HG02885 (cell line): ENCODE data around the gene TCF4.

ENCODE experiments used
- ATAC-seq: cut with Tn5 transposase; IDR thresholded peaks from one replicate; pipeline ENCODE4 v1.9.1; 2021; ENCODE audit warnings: mild to moderate bottlenecking; ENCODE audit not compliant: unreplicated experiment, poor library complexity

The TCF4 gene

DNA sequence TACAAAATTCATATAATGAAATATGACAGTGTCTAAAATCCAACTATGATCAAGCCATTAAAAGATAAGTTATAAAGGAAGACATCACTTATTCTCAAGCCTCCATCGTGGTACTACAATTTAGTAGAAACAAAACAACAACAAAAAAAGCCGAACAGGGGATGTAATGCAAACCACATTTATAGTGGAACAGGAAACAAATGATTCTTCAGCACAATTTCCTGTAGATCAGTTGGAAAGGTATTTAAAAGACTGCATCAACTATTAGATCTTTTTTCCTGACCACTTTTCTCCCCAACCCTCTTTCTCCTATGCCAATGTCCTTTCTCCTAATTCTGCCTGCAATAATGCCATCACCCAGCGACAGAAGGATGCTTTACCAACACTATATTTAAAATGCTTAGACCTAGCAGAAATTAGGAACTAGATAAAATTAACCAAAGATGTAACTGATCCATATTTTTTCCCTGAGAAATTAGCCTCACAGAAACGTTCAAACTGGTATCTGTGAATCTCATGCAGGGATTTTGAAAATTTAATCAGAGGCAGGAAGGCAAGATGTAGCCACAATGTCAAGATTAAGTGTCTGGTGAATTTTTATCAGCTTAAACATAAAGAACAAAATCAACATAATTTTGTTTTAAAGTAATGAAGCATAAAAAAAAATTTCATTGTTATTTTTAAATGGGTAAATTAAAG, 271.4 kb downstream of the TCF4 start:
- no peak for ATAC-seq

- no peak for ATAC-seq
These were observed 273.3 kb downstream of the TCF4 start for GRCh38 chr18:55314615-55315237.

DNA sequence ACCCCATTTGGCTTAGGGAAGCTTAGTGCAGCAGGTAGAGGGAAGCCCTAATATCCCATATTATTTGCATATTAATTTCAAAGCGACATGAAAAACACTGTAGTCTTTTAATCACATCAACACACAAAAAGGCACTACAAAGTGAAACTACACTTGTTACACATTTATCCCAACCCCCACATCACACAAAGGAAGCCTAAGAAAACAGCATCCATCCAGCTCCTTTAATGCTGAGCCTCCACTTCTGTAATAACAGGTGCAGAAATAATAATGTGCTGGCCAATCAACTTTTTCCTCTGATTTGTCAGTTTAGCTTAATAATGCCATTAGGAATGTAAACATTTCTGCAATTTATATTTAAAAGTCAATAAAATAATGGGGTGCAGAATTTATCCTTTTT, 274.0 kb downstream of the TCF4 start:
- ATAC-seq: no peak

GRCh38 chr18:55310863-55311262, 277.1 kb downstream of the TCF4 start:
- ATAC-seq: no peak

DNA sequence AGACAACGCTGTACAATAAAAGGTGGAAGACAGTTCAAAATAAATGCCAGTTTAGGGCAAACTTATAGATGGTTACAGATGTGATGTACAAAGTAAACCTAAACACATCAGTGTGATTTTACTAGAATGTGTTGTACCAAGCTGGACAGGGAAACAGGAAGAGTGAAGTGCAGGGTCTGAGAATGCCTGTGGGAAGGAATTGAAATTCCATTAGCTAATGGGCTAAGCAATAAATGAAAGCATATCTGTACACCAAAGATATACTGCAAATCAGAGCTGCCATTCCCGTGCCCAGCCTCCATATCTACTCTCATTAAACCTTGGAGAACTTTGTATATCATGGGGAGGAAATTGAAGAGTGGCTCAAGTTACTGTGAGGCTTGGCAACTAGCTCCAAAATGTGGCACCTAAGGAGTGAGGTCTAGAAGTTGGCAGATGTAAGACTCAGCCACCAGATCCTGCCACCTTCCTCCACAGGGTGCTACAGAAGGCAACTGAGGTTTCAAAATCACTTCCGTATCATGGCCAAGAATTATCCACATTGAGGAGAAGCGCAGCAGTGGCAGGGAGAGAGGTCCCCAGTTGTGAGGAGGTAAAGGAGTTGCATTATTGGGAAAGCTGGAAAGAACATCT, 277.8 kb downstream of the TCF4 start:
- no peak for ATAC-seq

DNA sequence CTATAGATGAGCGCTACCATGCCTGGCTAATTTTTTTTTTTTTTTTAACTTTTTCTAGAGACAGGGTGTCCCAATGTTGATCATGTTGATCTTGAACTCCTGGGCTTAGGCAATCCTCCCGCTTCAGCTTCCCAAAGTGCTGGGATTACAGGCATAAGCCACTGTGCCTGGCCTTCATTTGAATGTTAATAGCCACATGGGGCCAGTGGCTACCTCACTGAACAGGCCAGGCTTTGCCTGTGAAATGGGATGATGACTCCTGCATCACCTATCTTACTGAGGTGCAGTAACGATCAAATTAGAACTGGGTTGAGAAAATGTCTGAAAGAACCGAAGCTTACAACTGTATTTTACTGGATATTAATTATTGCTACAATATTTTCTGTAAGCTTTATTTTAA, 278.7 kb downstream of the TCF4 start:
- ATAC-seq: no peak

GRCh38 chr18:55307505-55307904, 280.5 kb downstream of the TCF4 start:
- ATAC-seq: peak; percentile 55

GRCh38 chr18:55306359-55307024, 281.5 kb downstream of the TCF4 start:
- ATAC-seq: no peak

DNA sequence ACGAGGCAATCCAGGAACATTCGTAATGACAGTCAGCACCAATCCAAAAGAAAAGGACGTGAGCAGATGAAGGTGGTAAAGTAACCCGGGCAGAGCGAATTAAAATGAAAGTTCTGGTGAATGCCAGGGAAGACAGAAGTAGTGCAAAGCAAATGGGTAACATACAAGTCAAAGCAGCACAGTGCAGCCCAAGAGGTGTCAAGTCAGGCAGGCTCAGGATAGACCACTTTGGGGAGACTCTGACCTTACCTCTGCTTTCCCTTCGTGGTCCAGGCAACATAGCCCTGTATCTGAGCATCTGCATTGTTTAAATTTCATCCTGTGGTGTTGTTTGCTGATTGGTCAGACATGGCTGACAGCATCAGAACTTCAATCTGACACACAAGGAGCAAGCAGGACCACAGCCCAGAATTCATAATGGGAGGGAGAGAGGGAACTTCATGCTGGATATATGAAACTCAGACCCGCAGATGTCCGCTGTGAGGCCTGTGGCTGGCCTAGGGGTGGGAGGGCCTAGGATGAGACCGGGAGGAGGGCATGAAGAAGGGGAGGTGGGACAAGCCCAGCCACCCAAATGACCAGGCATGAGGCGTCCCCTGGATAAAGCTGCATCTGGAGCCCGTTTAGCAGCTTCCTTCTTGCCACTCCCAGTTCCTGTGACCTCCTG, 285.7 kb downstream of the TCF4 start:
- ATAC-seq: no peak

DNA sequence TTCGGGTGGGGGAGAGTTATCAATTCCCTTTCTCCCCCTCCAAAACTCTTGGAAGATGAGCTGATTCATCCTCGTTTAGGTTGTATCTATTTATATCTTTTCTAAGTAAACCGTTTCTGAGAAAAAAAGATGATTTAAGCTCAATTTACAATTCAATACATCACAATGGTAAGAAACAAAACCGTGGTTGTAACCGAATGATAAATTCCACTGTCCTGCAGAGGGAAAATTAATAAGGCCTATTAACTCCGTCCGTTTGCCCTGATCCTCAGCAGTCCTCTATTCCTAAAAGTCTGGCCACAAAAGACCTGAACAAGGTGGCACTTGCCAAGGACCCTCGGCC, 286.2 kb downstream of the TCF4 start:
- ATAC-seq: no peak

- no peak for ATAC-seq
These were observed 287.0 kb downstream of the TCF4 start for GRCh38 chr18:55300936-55301531.

DNA sequence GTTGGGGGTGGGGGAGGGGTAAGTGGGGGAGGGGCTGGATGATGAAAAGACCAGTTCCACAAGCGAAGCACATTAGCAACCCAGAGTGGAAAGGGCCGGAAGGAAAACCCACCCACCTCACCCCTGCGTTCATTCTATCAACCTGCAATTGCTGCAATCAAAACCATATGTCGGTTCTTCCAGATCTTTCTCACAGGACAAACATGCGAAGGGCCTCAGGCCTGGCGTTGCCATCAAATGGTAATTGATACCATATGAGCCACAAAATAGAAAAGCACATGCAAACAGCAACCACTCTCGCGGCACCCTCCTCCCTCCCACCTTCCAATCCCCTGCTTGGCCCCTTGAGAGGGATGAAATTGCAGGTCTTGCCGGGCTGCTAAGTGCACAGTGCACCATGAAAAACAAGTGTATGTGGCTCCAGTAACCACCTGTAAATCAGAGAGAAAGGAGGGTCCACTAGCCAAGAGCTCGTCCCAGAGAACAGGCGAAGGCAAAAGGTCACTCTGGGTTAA, 287.5 kb downstream of the TCF4 start:
- no peak for ATAC-seq

DNA sequence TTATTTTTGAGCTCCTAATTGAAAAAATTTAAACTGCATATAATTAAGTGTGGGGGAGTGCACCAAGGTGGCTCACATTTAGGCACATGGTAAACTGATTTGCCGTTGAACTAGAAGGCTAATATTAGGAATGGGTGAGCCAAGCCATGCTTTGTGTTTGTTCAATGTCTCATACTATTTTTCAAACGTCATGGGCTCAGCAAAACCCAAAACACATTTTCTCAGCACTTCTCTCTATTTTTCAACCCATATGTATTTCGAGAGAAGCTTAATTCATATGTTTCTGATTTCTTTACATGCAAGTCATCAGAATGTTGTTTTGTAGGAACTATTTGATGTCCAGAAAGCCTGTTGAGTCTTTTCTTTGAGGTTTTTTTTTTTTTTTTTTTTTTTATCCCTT, 291.2 kb downstream of the TCF4 start:
- no peak for ATAC-seq

DNA sequence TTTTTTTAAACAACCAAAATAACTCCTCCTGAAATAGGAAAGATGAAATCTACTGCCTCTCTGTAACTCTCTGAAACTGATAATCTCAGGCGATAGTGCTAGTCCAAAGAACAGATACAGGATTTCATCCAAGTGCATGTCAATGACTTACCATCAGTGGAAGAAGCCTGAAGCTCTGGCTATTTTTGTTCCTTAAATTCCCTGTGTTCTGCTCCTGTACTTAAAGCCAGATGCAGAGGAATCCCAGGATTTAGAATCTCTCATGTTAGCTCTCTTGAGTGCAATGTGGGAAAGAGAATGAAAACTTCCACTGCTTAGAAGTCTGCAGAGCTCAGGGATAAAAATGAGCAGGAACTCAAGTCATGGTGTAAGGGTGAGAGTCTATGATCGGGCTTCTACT, 291.9 kb downstream of the TCF4 start:
- ATAC-seq: no peak

GRCh38 chr18:55290898-55291297, 297.1 kb downstream of the TCF4 start:
- ATAC-seq: no peak

GRCh38 chr18:55289775-55290174, 298.2 kb downstream of the TCF4 start:
- ATAC-seq: peak; percentile 88

GRCh38 chr18:55289048-55289447, 298.9 kb downstream of the TCF4 start:
- no peak for ATAC-seq

- ATAC-seq: no peak
These were observed 299.8 kb downstream of the TCF4 start for GRCh38 chr18:55287935-55288868.

- ATAC-seq: no peak
These were observed 300.7 kb downstream of the TCF4 start for GRCh38 chr18:55287149-55287806.
